Posterior cingulate gyrus (tissue), 11 donors: Measurements from ENCODE around the gene ZNF423.
A peak's percentile ranks its signal among the peaks of the same experiment; 100 is the strongest.

Experiments
- DNase-seq, 10 donors: peaks; one replicate each; pipeline versions ENCODE4 v3.0.0 to v3.0.0-alpha.2; 2020 to 2021; ENCODE audit warnings: mixed read lengths in 3 of 10
- intact Hi-C: fragments of 100-400 bp; cut with DNase I; formaldehyde crosslinking; loops from one replicate; pipeline ENCODE4 v1.15.1; 2023

Gene ZNF423

DNA sequence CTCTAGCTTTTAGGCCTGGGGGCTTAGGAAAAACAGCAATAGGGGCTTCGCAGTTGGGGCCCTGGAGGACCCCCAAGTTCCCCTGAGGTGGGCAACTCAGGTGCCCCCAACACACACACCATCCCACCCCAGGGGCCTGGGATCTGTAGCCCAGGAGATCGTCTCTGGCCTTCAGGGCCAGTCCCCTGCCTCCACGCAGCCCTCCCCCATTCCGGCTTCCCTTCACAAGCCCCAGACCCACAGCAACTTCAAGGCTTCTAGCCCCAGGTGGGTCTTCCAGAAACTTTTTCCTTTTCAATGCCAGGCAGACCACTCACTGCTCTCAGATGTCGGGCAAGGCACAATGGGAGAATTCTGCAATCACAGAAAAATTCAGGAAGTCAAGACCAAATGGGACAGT lies 402.9 kb downstream of the ZNF423 start:
- intact Hi-C loops: no loop called here
- DNase-seq: peak in 1 of 10 donors; percentile 65

DNA sequence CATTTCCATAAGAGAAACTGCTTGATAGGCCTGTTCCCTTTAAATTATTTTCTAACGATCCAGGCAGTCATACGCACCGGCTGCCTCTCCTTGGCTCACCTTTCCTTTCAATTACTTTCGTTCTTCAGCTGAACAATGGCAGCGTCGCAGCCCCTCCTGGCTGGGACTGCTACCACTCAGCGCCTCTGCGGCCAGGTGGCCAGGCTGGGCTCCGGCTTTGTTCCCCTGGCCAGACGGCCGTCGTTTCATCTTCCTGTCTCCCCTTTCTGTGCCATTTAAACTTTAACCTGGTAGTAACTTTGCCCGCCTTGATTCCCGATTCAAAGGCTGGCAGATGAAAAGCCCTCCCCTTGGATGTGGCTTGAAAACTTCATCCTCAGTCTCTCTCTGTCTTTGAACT lies 403.3 kb downstream of the ZNF423 start:
- intact Hi-C loops: no loop called here
- DNase-seq: peak in 1 of 10 donors; percentile 72

DNA sequence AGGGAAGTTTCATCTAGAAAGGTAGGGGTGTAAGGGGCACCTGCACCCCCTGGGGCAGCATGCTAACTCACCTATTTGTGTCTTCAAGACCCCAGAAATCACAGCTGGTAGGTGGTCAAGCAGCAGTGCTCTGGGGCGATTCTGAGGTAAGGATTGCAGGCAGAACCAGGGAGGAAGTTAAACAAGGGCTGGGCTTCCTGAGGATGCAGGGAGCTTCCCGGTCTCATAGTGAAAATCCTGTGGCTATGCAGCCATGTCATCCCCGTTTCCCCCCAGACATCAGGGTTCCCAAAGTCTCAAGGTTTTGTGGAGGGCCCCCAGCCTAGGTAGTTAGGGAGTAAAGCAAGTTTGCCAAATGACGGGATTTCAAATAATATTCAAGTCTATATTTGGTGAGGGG lies 403.8 kb downstream of the ZNF423 start:
- intact Hi-C loops: no loop called here
- peak in 1 of 10 donors; percentile 5 for DNase-seq

DNA sequence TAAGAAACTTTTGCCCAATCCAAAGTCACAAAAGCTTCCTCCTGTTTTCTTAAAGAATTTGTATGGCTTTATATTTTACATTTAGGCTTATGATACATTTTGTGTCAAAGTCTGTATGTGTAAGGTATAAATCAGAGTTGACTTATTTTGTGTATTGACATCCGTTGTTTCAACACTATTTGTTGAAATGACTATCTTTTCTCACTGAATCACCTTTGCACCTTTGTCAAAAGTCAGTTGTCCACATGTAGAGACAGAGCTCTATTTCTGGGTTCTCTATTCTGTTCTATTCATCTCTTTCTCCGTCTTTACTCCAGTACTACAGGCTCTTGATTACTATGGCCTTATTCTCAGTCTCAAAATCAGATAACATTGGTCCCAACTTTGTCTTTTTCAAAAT lies 409.1 kb downstream of the ZNF423 start:
- intact Hi-C loops: no loop called here

DNA sequence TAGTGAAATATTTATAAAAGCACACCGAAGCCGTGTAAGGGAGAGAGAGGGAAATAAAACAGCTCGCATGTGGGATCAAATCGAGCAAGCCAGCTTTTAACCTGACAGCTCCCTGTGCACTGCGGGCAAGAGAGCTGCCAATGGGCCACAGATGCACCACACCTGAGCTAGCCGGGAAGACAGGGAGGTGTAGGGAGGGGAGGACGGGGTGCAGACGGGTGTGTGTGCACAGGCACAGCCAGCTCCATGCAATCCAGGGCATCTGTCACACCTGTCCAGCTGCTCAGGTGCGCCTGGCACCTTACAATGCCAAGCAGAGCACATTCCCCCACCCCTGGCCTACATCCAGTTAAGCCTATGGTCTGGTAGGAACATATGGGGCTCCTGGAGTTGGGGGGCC lies 412.3 kb downstream of the ZNF423 start:
- peak in 1 of 10 donors; percentile 66 for DNase-seq
- intact Hi-C loops: no loop called here

More for the DNA sequence above, 409.1 kb downstream of the ZNF423 start:
- DNase-seq: no peak

DNA sequence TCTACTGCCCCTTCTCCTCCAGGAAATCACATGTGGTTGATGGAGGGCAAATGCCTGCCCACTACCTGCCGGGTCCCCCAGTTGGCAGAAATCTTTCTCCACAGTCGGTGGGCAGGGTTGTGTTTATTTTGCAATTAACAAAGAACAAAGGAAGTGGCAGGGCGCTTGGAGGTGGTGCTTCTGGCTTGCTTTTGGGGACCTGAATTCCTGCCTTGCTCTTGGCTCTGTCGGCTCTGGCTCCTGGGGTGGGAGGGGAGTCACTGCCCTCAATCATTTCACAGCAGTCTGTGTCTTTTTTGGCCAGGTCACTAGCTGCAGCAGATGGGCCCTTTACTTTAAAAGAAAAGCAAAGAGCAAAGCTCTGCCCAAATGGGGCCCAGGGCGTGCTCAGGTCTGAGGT lies 413.1 kb downstream of the ZNF423 start:
- intact Hi-C loops: no loop called here
- DNase-seq: no peak

DNA sequence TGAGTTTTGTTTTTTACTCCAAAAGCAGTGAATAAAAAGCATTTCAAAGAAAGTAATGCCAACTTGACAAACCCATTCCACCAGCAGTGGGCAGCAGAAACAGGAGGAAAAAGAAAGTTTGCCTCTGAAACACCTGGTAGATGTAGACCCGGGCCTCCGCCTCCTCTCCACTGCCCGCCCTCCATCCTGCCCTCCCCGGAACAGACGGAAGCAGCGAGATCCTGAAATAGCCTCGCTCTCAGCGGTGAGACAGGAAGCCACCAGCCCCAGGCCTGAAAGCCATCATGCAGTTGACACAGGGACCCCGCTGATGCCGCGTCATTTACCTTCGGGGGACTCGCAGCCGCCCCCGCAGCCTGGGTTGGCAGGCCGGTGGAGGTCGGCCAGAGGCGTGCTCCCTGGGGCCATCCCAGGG lies 414.5 kb downstream of the ZNF423 start:
- peak in 1 of 10 donors; percentile 86 for DNase-seq
- intact Hi-C loops: no loop called here

DNA sequence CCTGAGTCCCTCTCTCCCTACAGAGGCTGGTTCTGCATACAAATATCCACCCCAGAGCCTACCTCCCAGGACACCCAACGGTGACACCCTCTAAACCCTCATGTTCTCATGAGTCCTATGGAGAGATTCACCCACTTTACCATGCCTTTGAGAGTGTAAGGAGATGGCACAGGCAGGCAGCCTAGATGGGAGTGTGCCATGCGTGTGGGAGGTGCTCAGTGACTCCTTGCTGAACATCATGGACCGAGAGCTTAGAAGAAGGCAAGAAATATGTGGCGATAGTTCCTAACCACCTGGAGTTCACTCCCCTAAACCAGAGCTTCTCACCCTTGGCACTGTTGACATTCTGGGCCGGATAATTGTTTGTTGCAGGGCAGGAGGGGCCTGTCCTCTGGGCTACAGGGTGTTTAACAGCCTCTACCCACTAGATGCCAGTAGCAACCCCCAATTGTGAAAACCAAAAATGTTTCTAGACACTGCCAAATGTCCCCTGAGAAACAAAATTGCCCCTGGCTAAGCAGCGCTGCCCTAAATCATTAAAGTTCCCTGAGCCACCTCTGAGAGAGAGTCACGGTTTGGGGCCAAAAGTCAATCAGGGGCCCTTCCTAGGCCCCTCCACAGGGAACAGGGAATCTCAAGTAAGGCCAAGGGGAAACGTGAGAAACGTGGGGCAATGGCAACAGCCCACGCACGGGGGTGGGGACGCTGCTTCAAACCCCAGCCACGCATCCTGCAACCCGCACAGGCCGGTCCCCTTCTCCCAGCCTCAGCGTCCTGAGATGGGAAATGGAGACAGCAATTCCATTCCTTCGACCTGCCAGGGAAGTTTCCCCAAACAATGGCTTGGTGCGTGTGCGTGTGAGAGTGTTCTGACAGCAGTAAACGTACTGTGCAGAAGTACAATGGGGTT lies 415.5 kb downstream of the ZNF423 start:
- intact Hi-C loops: no loop called here
- DNase-seq: peak in 7 of 10 donors; percentile 52 to 94 (median 69)

DNA sequence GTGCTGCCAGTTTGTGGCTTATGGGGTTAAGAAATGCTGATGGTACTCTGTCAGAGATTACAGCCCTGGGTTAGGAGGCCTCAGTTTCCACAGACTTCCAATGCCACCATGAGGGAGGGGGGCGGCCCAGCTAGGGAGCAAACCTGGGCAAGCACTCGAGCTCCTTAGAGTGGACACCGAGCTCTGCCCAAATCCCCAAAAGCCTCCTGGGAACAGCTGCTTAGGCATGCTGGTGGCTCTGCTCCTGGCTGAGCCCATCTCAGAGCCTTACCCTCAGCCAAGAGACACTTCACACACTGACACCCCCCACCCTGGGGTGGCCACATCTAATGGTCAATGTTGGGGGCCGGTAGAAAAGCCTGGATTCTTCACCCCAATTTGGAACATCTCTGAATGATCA lies 416.2 kb downstream of the ZNF423 start:
- peak in 1 of 10 donors; percentile 72 for DNase-seq
- intact Hi-C loops: no loop called here

DNA sequence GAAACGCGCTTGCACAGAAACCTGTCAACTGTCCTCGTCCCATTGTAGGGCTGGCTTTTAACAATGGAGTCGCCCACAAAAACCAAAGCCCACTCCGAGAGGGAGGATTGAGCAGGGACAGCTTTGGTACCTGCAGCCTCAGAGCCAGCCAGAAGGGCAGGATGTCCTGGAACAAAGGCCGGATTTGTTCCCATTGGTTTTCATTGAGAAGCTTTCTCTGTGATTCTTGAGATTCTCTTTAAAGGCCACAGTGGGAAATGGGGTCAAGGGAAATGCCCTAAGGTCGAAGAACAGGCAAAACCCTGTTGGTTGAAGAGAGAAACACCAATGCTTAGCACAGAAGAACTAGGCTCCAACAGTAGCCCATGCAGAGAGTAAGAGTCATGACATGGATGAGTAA lies 416.9 kb downstream of the ZNF423 start:
- intact Hi-C loops: no loop called here
- peak in 1 of 10 donors; percentile 24 for DNase-seq
